HL-60 (cell line): ENCODE results near the gene CHD9.

Source experiments
- CTCF ChIP-seq: IDR thresholded peaks from one replicate; pipeline ENCODE4 v1.5.1; 2011; ENCODE audit warnings: low read length, control low read depth, inconsistent platforms; ENCODE audit not compliant: insufficient read depth
- GABPA ChIP-seq: IDR thresholded peaks from 2 replicates; pipeline ENCODE4 v1.6.1; 2012; ENCODE audit warnings: low read depth
- POLR2AphosphoS5 ChIP-seq: IDR thresholded peaks from 2 replicates; pipeline ENCODE4 v1.6.1; 2012; ENCODE audit warnings: low read depth
- REST ChIP-seq: IDR thresholded peaks from 2 replicates; pipeline ENCODE4 v1.6.1; 2012; ENCODE audit warnings: low read depth; ENCODE audit not compliant: insufficient replicate concordance

- TF ChIP-seq CTCF (no peak), POLR2AphosphoS5 (no peak), REST (no peak), GABPA (no peak)
Observed at GRCh38 chr16:53093162-53093744, 38.5 kb downstream of the CHD9 start.
